SK-N-SH (cell line): ENCODE results near the gene SAMD5.

Experiments used
- FOSL2 ChIP-seq: IDR thresholded peaks from 2 replicates; pipeline ENCODE4 v1.4.0; 2012; ENCODE audit warnings: low read depth, mild to moderate bottlenecking, moderate library complexity, borderline replicate concordance
- JUND ChIP-seq: IDR thresholded peaks from 2 replicates; pipeline ENCODE4 v1.4.0; 2012
- TF ChIP-seq, protein P1 (sequence below): fragments of 200-600 bp; sonication (generic); IDR thresholded peaks from 2 replicates; pipeline ENCODE4 v1.6.1; 2017; ENCODE audit warnings: antibody characterized with exemption, mild to moderate bottlenecking, moderate library complexity
- TF ChIP-seq, protein P2 (sequence below): fragments of 150-350 bp; IDR thresholded peaks from 2 replicates; pipeline ENCODE4 v1.6.1; 2017; ENCODE audit warnings: antibody characterized with exemption, low read length, low read depth, borderline replicate concordance

DNA sequence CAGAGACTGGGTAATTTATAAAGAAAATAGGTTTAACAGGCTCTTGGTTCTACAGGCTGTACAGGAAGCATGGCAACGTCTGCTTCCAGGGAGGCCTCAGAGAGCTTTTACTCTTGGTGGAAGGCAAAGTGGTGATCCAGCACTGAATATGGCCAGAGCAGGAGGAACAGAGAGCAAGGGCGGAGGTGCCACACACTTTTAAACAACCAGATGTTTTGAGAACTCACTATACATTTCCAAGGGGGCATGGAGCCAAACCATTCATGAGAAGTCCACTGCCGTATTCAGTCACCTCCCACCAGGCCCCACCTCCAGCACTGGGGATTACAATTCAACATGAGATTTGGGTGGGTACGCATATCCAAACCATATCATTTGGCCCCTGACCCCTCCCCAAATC, 18.7 kb downstream of the SAMD5 start:
- TF ChIP-seq, protein P1, sequence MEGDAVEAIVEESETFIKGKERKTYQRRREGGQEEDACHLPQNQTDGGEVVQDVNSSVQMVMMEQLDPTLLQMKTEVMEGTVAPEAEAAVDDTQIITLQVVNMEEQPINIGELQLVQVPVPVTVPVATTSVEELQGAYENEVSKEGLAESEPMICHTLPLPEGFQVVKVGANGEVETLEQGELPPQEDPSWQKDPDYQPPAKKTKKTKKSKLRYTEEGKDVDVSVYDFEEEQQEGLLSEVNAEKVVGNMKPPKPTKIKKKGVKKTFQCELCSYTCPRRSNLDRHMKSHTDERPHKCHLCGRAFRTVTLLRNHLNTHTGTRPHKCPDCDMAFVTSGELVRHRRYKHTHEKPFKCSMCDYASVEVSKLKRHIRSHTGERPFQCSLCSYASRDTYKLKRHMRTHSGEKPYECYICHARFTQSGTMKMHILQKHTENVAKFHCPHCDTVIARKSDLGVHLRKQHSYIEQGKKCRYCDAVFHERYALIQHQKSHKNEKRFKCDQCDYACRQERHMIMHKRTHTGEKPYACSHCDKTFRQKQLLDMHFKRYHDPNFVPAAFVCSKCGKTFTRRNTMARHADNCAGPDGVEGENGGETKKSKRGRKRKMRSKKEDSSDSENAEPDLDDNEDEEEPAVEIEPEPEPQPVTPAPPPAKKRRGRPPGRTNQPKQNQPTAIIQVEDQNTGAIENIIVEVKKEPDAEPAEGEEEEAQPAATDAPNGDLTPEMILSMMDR, result no peak
- TF ChIP-seq JUND (no peak), FOSL2 (no peak)
- TF ChIP-seq, protein P2, sequence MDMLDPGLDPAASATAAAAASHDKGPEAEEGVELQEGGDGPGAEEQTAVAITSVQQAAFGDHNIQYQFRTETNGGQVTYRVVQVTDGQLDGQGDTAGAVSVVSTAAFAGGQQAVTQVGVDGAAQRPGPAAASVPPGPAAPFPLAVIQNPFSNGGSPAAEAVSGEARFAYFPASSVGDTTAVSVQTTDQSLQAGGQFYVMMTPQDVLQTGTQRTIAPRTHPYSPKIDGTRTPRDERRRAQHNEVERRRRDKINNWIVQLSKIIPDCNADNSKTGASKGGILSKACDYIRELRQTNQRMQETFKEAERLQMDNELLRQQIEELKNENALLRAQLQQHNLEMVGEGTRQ, result no peak
